Stimulated activated CD8-positive, alpha-beta memory T cell treated with anti-CD3 and anti-CD28 coated beads, Interleukin-7, amount 100 ng/mL, for 48 hours (primary cell): Measurements from ENCODE around the gene LRWD1.
A peak's percentile ranks its signal among the peaks of the same experiment; 100 is the strongest.
"Not testable (repeated sequence)": the region's sequence is repeated elsewhere in the genome, so short reads cannot be mapped to it uniquely, and the experiment has no call there.

Experiments used
- DNase-seq, 2 donors: peaks; one replicate each; pipeline ENCODE4 v3.0.0-alpha.2; 2020; ENCODE audit warnings: low read depth in 1 of 2; ENCODE audit errors: extremely low read depth in 1 of 2

LRWD1 gene

DNA sequence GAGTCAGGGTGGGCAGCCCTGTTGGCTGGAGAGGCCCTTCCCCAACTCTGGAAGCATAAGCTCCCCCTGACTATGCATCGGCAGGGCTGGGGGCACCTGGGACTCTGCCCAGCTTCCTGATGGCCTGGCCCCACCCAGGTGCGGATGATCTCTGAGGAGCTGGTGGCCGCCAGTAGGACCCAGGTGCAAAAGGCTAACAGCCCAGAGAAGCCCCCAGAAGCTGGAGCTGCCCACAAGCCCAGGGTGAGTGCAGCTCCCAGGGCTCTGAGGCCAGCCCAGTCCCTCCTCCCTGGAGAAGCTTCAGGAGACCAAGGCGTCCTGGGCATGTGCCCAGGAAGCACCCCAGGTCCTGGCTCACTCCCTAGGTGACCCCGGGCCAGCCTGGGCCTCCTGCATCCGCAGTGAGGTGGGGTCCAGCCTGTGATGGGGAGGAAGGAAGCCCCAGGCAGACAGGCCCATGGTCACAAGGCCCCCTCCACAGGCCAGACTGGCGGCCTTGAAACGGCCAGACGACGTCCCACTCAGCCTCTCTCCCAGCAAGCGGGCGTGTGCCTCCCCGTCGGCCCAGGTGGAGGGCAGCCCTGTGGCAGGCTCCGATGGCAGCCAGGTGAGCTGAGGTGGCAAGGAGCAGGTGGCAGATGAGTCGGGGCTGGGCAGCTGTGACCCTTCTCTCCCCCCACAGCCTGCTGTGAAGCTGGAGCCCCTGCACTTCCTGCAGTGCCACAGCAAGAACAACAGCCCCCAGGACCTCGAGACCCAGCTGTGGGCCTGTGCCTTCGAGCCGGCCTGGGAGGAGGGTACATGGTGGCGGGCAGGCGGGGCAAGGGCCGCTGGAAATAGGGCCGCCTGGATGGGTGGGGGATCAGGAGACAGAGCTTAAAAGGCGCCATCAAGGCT lies 3.0 kb downstream of the LRWD1 start:
- DNase-seq: no peak

DNA sequence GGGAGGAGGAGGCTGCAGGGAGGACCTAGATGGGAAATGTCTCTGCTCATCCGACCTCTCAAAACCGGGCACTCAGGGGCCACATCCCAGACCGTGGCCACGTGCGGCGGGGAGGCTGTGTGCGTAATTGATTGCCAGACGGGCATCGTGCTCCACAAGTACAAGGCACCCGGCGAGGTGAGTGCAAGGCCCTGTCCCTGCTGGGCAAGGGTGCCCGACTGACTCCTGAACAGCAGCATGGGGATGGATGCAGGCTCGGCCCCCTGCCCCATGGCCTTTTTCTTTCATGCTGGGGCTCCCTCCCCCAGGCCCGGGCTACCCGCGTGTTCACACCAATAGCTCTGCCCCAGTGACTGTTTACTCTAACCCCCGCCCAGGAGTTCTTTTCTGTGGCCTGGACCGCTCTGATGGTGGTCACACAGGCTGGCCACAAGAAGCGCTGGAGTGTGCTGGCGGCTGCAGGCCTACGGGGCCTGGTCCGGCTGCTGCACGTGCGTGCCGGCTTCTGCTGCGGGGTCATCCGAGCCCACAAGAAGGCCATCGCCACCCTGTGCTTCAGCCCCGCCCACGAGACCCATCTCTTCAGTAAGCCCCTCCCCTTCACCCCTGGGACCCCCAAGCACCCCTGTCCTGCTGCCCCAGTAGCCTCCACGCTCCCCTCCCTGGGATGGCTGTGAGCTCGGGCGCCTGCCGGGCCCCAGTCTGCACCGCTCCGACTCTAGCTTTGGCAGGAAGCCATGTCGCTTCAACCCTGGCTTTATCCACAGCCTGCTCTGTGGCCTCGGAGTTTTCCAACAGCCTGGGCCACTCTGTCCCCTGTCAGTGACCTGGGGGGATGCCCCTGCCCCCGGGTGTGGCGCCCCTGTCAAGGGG lies 3.9 kb downstream of the LRWD1 start:
- DNase-seq: no peak

DNA sequence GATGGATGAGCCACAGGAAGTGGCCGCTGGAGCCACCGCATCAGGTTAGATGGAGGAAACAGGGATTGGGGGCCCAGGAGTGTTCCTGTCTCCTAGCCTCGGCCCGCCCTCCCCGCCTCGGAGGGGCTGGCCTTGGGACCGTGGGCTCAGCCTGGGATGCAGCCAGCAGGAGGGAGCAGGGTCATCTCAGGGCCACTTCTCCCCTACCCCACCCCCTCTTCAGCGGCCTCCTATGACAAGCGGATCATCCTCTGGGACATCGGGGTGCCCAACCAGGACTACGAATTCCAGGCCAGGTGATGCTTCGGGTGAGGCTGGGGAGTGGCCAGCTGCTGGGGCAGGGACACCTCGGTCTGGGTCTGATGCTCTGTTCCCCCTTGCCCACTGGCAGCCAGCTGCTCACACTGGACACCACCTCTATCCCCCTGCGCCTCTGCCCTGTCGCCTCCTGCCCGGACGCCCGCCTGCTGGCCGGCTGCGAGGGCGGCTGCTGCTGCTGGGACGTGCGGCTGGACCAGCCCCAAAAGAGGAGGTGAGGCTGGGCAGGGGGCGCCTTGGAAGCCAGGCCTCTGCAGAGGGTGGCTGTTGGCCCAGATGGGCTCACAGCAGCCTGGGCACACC lies 4.7 kb downstream of the LRWD1 start:
- DNase-seq: no peak

DNA sequence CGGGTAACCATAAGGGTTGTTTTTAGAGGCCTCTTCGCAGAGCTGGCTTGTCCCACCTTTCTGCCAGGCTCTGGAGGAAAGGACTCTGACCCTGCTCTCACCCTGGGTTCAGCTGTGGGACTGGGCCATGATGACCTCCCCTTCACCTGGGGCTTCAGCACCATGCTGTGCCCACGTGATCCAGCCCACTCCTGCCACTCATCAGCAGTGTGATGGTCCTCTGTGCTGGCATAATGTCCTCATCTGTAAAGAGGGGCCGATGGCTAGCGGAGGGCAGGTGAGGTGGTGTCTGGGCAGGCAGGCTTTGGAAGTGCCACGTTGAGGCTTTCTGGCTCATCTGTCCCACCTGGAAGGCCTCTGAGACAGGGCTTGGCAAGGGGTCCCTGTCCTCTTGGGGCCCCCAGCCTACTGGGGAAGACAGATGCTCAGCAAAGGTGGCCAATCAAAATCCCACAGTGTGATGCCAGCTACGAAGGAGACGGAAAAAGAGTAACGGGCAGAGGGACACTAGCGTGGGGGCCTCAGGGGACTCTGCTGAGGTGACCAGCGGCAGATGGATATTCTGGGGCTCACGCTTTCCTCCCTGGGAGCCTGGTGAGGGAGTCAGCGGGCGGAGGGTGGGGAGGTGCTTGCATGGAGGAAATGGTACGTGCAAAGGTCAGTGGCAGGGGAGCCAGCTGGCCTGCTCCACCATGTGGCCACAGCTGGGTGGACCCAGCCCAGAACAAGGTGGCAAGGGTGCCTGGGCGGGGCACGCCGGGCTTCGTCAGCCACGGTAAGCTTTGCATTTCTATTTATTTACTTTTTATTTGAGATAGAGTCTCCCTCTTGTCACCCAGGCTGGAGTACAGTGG lies 5.4 kb downstream of the LRWD1 start:
- no peak for DNase-seq

DNA sequence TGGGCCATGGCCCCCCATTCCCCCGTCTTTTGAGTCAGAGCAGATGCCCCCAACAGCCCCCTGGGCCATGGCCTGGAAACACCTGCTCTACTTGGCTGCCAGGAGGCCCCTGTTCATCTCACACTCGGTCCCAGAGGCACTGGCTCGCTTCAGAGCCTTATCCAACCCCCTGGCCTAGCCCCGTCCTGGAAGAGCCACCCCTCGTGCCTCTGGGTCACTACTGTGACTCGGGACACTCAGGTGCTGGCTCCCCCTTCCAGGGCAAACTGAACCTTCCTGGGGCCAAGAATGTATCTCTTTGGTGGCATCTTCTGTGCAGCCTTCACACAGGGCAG lies 7.0 kb downstream of the LRWD1 start:
- DNase-seq: no peak

DNA sequence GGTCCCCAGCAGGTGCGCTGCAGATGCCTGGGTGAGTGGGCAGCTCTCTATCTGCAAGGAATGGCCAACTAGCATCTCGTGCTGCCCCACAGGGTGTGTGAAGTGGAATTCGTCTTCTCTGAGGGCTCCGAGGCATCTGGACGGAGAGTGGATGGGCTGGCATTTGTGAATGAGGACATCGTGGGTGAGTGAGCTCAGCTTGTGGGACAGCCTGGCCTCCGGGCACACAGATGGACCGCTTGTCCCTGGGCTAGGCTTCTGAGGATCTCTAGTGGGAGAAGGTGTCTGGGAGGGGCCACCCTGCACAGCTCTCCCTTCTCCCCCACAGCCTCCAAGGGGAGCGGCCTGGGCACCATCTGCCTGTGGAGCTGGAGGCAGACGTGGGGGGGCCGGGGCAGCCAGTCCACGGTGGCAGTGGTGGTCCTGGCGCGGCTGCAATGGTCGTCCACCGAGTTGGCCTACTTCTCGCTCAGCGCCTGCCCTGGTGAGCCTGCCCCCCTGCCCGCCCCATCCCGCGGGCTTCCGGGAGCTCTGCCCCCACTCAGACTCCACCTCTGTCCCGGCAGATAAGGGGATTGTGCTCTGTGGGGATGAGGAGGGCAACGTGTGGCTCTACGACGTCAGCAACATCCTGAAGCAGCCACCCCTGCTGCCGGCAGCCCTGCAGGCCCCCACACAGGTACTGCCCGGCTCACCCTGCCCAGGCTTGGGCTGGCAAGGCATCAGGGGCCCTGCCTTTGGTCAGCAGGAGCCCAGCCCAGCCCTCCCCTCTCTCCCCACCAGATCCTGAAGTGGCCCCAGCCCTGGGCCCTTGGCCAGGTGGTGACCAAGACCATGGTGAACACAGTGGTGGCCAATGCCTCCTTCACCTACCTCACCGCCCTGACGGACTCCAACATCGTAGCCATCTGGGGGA lies 7.6 kb downstream of the LRWD1 start:
- no peak for DNase-seq

DNA sequence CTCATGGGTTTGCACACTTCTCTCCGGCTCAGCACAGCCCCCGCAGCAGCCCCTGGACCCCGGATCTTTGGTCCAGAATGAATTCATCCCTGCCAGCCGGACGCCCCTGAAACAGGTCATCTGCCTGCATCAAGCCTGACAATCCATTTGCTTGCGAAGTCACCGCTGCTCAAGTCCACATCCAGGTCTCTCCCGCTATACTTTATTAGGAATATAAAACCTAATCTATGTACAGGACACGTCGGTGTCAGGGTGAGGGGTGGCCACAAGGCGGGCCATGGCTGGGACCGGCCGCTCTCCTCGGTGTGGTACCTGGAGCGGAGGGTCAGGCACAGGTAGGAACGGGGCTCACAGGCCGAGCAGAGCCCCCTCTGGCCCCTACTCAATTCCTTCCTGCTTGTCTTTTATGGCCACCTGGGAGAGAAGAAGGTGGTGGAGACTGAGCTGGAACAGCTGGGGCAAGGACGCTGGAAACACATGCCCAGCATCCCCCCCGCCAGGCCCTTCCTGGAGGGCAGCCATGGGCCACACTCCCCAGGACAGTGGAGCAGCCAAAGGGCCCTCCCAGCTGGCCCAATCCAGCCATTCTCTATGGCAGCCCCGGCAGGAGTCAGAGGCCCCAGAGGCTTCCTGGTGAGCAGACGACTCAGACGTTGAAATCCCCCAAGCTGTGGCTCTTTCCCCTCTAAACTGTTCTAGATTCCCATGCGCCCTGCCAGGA lies 8.6 kb downstream of the LRWD1 start:
- no peak for DNase-seq

DNA sequence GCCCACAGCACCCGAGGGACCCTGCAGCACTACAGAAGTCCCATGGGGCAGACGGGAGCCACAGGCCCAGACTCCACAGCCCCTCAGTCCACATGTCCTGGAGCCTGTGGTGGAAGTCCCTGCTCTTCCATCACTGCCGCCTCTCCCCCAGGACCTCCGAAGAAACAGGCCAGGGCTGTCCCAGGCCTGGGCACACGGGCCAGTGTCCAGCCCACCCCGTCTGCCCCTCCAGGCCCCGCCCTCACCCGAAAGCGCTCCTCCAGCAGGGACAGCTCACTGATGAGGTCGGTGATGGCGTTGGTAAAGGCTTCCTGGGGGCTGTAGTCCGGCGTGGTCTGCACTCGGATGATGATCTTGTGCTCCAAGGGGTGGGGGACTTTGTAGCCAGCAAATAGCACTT lies 9.3 kb downstream of the LRWD1 start:
- not testable (repeated sequence) for DNase-seq

DNA sequence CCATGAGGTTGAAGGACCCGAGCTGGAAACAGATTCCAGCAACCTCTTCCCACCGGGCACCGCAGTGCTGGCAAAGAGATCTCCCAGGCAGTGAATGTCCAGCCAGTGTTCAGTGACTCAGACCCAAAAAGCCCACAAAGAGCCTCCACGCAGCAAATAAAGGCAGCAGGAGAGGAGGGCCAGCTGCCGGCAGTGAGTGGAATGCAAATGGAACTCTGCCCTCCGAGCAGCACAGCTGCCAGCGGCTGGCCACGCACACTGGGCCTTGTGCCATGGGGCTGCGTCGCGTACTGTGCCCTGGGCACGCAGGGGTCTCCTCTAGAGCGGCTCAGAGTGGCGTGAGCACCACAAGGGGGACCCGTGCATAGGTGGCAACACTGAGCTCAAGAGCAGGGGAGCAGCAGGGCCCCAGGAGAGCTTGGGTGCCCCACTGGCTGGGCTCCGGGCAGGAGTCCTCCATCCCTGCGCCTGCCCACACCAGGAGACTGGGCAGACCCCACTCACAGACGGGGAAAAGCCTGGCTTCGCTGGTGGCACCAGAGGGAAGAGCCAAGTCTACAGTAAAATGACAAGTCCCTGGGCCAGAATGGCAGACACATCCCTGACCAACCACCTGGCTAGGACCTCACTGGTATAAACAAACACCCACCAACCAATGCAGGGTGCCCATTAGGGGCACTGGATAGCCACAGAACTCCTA lies 10.1 kb downstream of the LRWD1 start:
- DNase-seq: not testable (repeated sequence)

DNA sequence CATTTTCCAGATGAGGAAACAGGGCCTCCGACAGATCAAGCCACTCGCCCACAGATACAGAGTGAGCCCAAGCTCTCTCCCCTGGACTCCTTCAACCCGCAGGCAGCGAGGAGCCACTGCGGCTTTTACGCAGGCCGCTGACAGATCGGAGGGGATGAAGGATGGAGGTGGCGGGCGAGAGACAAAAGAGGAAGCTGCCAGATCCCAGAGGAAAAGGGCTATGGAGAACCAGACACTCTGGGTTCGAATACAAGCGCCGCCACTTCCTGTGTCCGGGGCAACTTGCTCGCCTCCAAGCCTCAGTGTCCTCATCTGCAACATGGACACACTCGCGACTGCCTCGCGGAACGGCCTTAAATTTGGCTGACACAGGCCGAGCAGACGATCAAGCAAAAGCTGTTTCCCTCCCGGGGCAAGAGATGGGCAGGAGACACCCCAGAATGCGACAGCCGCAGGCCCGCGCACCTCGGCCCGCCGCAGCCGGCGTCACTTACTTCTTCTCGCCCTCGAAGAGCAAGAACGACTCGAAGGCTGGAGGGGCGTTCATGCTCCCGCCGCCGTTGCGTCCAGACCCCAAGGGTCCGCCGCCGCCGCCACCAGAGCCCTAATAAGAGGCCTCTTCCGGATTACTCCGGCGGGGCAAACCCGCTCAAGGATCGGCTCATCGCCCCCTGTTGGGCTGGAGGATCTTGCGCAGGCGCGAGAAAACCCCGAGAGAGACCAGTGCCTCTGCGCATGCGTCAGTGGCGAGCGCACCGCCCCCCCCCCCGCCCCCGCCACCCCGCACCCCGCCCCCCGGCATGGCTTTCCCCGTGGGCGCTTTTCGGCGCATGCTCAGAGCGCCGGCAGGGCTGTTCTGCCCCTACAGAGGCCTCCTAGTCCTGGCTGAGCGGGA lies 13.8 kb downstream of the LRWD1 start, which contains the start of gene POLR2J:
POLR2J (minus strand) TSS at position 609 of the 895 bp plus-strand sequence; CDS start at position 547, 62 bp downstream.
- DNase-seq: peak; percentile 78 to 96

DNA sequence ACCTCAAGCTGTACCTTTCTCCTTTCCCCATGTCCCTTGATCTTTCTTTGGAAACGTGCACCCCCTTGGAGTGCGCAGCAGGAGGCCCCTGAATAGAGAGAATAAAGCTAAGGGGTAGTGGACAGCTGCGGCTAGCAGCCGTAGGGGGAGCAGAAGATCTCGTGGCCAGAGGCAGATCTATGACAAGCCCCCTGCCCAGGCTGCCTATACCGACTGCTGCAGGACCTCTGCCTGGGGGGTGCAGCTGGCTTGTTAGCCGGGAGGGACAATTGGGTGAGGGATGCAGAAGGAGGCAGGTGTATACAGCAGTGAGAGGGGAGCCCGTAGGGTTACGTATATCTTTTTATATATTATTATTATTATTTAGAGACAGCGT lies 14.4 kb downstream of the LRWD1 start:
- DNase-seq: not testable (repeated sequence)

DNA sequence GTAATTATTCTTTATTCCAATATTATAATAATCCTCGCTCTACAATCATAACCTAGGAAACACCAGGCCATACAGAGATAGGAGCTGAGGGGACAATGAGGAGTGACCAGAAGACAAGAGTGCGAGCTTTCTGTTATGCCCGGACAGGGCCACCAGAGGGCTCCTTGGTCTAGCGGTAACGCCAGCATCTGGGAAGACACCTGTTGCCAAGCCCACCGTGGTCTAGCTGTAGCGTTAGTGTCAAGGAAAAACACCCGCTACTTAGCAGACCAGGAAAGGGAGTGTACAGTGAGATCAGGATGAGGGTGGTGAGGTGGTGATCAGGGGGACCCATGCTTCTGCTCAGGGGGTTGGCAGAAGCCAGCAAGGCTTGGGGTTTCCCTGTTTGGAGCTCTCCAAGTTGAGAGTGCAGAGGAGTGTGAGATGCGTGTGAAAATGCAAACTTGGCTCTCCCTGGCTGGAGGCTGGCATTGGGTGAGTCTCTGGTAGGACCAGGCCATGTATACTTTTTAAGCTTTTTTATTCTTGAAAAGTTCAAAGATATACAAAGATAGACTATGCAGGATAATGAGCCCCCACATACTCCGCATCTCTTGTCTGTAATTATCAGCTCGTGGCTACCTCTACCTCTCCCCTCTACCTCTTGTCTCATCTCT lies 15.3 kb downstream of the LRWD1 start:
- DNase-seq: not testable (repeated sequence)

DNA sequence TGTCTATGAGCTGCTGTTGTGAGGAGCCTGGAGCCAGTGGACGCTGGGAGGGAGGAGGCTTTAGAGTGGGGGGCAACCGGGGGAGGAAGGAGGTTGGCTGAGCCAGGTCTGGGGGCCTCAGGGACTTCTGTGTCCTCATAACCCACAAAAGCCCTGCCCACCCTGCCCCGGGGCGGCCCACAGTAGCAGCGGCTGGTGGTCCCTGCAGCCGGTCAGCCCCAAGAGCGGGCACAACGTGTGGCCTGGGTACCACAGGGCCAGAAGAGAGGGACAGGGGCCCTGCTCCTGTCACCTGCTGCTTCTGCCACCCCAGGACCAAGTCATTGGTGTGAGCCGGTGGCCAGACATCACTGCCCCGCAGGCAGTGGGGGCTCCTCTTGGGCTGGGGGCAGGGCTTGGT lies 17.2 kb downstream of the LRWD1 start:
- DNase-seq: not testable (repeated sequence)

DNA sequence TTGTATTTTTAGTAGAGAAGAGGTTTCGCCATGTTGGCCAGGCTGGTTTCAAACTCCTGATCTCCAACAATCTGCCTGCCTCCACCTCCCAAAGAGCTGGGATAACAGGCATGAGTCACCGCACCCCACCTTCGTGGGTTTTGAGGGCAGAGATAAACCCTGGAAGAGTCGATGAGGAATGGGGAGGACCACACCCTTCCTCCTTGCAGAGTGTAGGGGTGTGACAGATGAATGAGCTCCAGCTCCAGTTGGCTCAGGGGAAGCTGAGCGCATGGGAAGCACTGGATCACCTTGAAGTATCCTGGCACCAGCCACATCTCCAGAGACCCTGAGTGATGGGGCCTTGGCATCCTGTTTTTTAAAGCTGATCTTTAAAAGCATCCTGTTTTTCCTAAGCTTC lies 19.5 kb downstream of the LRWD1 start:
- not testable (repeated sequence) for DNase-seq

DNA sequence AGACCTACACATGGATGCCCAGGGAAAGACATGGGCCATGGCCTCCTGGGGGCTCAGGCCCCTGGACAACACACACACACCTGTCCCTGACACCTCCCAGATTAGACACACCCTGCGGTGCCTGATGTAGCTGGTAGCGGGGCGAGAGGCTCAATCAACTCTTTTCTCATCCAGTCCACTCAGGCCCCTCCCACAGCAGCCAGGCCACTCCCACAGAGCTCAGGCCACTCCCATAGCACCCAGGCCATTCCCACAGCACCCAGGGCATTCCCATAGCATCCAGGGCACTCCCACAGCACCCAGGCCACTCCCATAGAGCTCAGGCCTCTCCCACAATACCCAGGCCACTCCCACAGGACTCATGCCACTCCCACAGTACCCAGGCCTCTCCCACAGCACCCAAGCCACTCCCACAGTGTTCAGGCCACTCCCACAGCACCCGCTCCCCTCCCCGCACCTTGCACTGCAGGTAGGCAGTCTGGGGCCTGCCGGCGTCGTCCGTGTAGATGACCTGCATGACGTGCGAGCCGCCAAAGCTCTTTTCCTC lies 25.8 kb downstream of the LRWD1 start:
- DNase-seq: peak in 1 of 2 donors; percentile 44

DNA sequence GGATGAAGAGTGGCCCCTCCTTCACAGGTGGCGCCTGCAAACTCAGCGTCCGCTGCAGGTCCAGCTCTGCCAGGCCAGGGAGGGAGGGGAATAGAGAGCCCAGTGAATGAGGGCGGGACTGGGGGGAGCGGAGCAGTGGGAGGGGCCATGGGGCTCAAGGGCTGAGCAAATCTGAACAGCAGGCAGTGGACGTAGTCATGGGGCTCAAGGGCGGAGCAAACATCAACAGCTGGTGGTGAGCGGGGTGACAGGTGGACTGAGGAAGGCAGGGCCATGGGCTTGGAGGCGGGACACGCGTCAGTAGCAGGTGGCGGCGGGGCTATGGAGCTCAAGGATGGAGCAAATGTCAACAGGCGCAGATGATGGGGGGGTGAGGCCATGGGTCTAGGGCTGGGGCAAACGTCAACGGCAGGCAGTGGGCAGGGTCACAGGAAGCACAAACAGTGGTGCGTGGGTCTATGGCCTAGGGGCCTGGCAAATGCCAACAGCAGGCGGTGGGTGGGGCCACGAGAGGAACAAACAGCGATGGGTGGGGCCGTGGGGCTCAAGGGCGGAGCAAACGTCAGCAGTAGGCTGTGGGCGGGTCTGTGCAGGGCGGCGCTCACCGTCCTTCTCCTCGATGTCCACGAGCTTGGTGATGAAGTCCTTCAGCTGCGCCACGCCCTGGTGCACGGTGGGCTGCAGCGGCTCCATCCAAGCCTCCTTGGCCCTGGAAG lies 28.6 kb downstream of the LRWD1 start:
- DNase-seq: not testable (repeated sequence)
